ENCODE measurements around the gene EFHB. TPM values are rescaled to one million over a fixed set of nuclear protein-coding genes. Genes with fewer than 3 reads are reported as not detected.

The EFHB gene
- total and polyA plus RNA-seq, 2 donors: 1.4 TPM; not detected in 1

DNA sequence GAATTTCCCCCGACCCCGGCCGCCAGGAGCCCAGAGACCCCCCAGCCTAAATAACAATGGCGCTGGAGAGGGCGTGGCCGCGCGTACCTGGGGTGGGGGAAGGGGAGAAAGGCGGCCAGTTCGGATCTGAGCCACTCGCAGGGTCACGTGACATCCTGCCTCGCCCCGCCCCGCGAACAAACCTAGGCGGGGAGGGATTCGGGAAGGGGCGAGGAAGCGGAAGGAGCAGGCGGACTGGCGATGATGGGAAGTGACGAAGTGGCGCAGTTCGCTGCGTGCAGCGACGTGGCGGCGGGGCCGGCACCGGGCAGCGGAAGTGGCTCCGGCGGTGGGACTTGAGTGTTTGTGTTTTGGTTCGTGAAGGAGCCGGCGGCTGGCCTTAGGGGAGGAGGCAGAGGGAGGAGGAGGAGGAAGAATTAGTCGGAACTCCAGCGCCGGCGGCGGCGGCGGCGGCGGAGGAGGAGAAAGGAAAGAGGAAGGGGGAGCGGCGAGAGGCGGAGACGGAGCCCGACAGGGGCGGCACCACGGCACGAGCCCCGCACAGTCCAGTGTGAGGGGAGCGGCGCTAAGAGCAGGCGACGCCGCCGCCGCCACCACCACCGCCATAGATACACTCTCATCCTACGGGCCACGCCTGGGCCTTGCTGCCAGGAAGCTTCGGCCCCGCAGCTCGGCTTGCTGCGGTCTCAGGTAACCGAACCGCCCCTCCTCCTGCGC, 13.0 kb upstream of the EFHB start, which contains the start of gene RAB5A:
Gene RAB5A, plus strand, starts transcription at position 266 of the 717 bp plus-strand sequence. CDS start 3,802 bp downstream, outside the sequence.
- DNase-seq (ENCODE audit: extremely low spot score): peak; percentile 95
- under 1% methylated on average over 73 of the region's 73 CpGs for WGBS
- peak within 1 kb of the TSS; percentile 66 for H3K4me3 ChIP-seq (ENCODE audit: low read depth, low read length)
- H3K36me3 ChIP-seq (ENCODE audit: insufficient read depth): no peaks in the 10 kb centered on the region
- H3K4me1 ChIP-seq (ENCODE audit: insufficient read depth): no peaks in the 10 kb centered on the region
- peak within 1 kb of the TSS; percentile 97 for H3K27ac ChIP-seq (ENCODE audit: low read depth)

DNA sequence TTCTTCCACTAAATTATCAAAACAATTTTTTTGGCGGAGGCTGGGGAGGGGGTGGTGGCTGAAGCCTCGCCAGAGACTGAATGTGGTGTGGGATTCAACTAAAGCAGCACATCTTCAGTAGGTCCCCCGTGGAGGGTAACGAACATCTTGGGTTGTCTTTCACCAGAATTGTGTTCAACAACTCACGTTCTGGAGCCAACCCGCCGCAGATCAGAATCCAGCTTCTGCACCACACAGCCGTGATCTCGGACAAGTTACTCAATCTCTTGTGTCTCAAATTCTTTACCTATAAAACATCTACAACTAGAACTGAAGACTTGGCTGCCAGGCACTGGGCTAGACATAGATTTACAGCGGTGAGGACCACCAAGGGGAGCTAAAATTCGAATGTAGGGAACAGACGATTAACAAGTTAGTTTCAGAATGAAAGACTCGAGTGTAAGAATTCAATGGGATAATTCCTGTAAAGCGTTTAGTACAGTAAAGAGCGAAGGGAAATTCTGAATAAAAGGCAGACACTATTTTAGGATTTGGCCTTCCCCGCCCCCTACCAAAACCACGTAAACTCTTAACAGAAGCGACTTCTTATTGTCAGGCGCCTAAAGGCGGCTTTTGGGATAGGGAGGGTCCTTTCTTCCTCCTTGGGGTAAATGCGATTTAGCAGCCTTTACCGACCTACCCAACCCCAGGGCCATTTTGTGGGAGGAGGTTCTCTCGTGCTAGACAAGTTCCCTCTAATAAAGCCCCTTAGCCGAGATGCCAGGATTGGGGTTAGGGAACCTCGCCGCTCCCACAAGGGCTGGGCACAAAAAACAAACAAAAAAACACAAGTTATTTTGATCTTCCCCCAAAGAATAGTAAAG, 12.2 kb upstream of the EFHB start:
- no peak for DNase-seq (ENCODE audit: extremely low spot score)
- WGBS: 40% methylated on average over 26 of the region's 26 CpGs
- Histone ChIP-seq H3K36me3 (ENCODE audit: insufficient read depth) (no peaks in the 10 kb centered on the region), H3K27ac (ENCODE audit: low read depth) (peak overlapping the region; percentile 90), H3K4me3 (ENCODE audit: low read depth, low read length) (peak overlapping the region; percentile 66), H3K4me1 (ENCODE audit: insufficient read depth) (no peaks in the 10 kb centered on the region)

GRCh38 chr3:19945534-19945933, 11.5 kb upstream of the EFHB start:
- no peak overlapping the region for H3K4me3 ChIP-seq (ENCODE audit: low read depth, low read length)
- no peaks in the 10 kb centered on the region for H3K36me3 ChIP-seq (ENCODE audit: insufficient read depth)
- H3K4me1 ChIP-seq (ENCODE audit: insufficient read depth): no peaks in the 10 kb centered on the region
- DNase-seq (ENCODE audit: extremely low spot score): no peak
- WGBS: 94% methylated on average over 9 of the region's 9 CpGs
- no peak overlapping the region for H3K27ac ChIP-seq (ENCODE audit: low read depth)

GRCh38 chr3:19940643-19941042, 6.6 kb upstream of the EFHB start:
- no peak for DNase-seq (ENCODE audit: extremely low spot score)
- no peak overlapping the region for H3K4me3 ChIP-seq (ENCODE audit: low read depth, low read length)
- no peaks in the 10 kb centered on the region for H3K36me3 ChIP-seq (ENCODE audit: insufficient read depth)
- WGBS: 85% methylated on average over 1 of the region's 1 CpG
- no peaks in the 10 kb centered on the region for H3K4me1 ChIP-seq (ENCODE audit: insufficient read depth)
- H3K27ac ChIP-seq (ENCODE audit: low read depth): no peak overlapping the region

GRCh38 chr3:19938295-19938627, 4.2 kb upstream of the EFHB start:
- WGBS: 79% methylated on average over 1 of the region's 1 CpG
- no peak overlapping the region for H3K4me3 ChIP-seq (ENCODE audit: low read depth, low read length)
- H3K4me1 ChIP-seq (ENCODE audit: insufficient read depth): no peaks in the 10 kb centered on the region
- DNase-seq (ENCODE audit: extremely low spot score): no peak
- H3K36me3 ChIP-seq (ENCODE audit: insufficient read depth): no peaks in the 10 kb centered on the region
- H3K27ac ChIP-seq (ENCODE audit: low read depth): no peak overlapping the region

- no peaks in the 10 kb centered on the region for H3K36me3 ChIP-seq (ENCODE audit: insufficient read depth)
- no peak overlapping the region for H3K4me3 ChIP-seq (ENCODE audit: low read depth, low read length)
- no peaks in the 10 kb centered on the region for H3K4me1 ChIP-seq (ENCODE audit: insufficient read depth)
- 64% methylated on average over 7 of the region's 7 CpGs for WGBS
- DNase-seq (ENCODE audit: extremely low spot score): no peak
- no peak overlapping the region for H3K27ac ChIP-seq (ENCODE audit: low read depth)
These were observed 3.7 kb upstream of the EFHB start for GRCh38 chr3:19937459-19938294.

- 94% methylated on average over 2 of the region's 2 CpGs for WGBS
- no peak overlapping the region for H3K4me3 ChIP-seq (ENCODE audit: low read depth, low read length)
- no peaks in the 10 kb centered on the region for H3K36me3 ChIP-seq (ENCODE audit: insufficient read depth)
- DNase-seq (ENCODE audit: extremely low spot score): no peak
- H3K27ac ChIP-seq (ENCODE audit: low read depth): no peak overlapping the region
- H3K4me1 ChIP-seq (ENCODE audit: insufficient read depth): no peaks in the 10 kb centered on the region
These were observed 1.6 kb downstream of the EFHB start for GRCh38 chr3:19932422-19932821.

DNA sequence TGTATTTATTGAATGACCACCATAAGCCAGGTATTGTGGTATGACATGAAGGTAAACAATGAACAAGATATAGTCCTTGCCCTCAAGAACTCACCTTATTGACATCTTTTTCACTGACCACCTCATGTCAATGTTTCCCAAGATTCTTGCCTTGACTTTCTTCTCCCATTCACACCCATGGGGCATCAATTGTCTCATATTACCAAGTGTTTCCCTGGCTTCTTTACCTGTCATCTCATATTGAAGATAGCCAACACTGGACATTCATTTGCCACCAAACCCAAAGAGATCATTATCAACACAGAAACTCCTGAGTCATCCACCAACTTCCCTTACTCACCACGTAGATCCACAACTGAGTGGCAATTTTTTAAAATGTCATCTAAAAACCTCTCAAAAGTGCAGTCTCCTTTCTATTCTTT, 2.2 kb downstream of the EFHB start:
- WGBS: 71% methylated on average over 1 of the region's 1 CpG

GRCh38 chr3:19931180-19931692, 2.8 kb downstream of the EFHB start:
- H3K36me3 ChIP-seq (ENCODE audit: insufficient read depth): no peaks in the 10 kb centered on the region
- no peak overlapping the region for H3K27ac ChIP-seq (ENCODE audit: low read depth)
- no peak for DNase-seq (ENCODE audit: extremely low spot score)
- H3K4me3 ChIP-seq (ENCODE audit: low read depth, low read length): no peak overlapping the region
- no peaks in the 10 kb centered on the region for H3K4me1 ChIP-seq (ENCODE audit: insufficient read depth)
- 64% methylated on average over 2 of the region's 2 CpGs for WGBS

More for the DNA sequence above, 2.2 kb downstream of the EFHB start:
- no peak overlapping the region for H3K27ac ChIP-seq (ENCODE audit: low read depth)
- no peaks in the 10 kb centered on the region for H3K36me3 ChIP-seq (ENCODE audit: insufficient read depth)
- no peak for DNase-seq (ENCODE audit: extremely low spot score)
- no peak overlapping the region for H3K4me3 ChIP-seq (ENCODE audit: low read depth, low read length)
- H3K4me1 ChIP-seq (ENCODE audit: insufficient read depth): no peaks in the 10 kb centered on the region

GRCh38 chr3:19920401-19921080, 13.5 kb downstream of the EFHB start:
- WGBS: 85% methylated on average over 4 of the region's 4 CpGs
- H3K27ac ChIP-seq (ENCODE audit: low read depth): no peak overlapping the region
- no peak overlapping the region for H3K4me3 ChIP-seq (ENCODE audit: low read depth, low read length)
- DNase-seq (ENCODE audit: extremely low spot score): no peak
- no peaks in the 10 kb centered on the region for H3K36me3 ChIP-seq (ENCODE audit: insufficient read depth)
- no peaks in the 10 kb centered on the region for H3K4me1 ChIP-seq (ENCODE audit: insufficient read depth)

DNA sequence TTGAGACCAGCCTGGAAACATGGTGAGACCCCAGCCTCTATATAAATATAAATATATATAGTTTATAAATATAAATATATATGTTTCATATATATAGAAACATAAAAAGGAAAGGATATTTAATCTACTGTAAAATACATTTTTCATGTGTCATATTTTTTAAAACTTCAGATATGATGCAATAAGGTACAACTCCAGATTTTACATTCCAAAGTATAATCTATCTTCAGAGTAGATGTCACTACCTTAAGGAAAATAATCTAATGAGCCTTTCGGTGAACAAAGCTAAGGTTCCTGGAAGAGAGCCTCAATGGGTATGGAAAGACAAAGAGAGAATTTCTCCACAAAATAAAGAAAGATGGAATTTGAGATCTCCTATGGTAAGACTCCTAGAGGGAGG, 16.9 kb downstream of the EFHB start:
- no peak overlapping the region for H3K27ac ChIP-seq (ENCODE audit: low read depth)
- no peak for DNase-seq (ENCODE audit: extremely low spot score)
- no peak overlapping the region for H3K4me3 ChIP-seq (ENCODE audit: low read depth, low read length)
- WGBS: 93% methylated on average over 1 of the region's 1 CpG
- H3K36me3 ChIP-seq (ENCODE audit: insufficient read depth): no peaks in the 10 kb centered on the region
- no peaks in the 10 kb centered on the region for H3K4me1 ChIP-seq (ENCODE audit: insufficient read depth)

GRCh38 chr3:19911452-19911851, 22.6 kb downstream of the EFHB start:
- no peak overlapping the region for H3K4me3 ChIP-seq (ENCODE audit: low read depth, low read length)
- no peaks in the 10 kb centered on the region for H3K36me3 ChIP-seq (ENCODE audit: insufficient read depth)
- no peak overlapping the region for H3K27ac ChIP-seq (ENCODE audit: low read depth)
- DNase-seq (ENCODE audit: extremely low spot score): no peak
- no peaks in the 10 kb centered on the region for H3K4me1 ChIP-seq (ENCODE audit: insufficient read depth)

DNA sequence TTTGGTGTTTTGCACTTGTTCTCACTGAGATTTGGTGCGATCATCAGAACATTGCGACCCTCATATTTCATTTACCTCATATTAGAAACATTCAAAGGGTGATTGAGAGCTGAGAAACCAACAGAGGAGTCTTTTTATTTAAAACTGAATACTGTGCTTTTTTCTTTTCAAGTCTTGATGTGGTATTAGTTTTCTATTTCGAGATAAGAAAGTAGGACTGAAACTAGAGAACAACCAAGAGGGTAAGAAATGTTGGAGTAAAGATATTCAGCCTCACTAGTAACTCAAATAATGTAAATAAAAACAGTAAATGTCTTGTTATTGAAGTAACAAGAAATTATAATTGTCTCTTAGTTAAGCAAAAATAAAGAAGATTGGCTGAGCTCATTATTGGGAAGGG, 26.5 kb downstream of the EFHB start:
- Histone ChIP-seq H3K4me3 (ENCODE audit: low read depth, low read length) (no peak overlapping the region), H3K27ac (ENCODE audit: low read depth) (no peak overlapping the region), H3K36me3 (ENCODE audit: insufficient read depth) (no peaks in the 10 kb centered on the region), H3K4me1 (ENCODE audit: insufficient read depth) (no peaks in the 10 kb centered on the region)
- 88% methylated on average over 3 of the region's 3 CpGs for WGBS
- no peak for DNase-seq (ENCODE audit: extremely low spot score)
